Panc1 (cell line): ENCODE data around the gene HLA-DMB. TPM values are rescaled to one million over a fixed set of nuclear protein-coding genes. Genes with fewer than 3 reads are reported as not detected.

Source experiments
- ATAC-seq: fragments of 200-7000 bp; cut with Tn5 transposase; 2 replicates; pipeline ENCODE4 v1.9.1; 2020; ENCODE audit warnings: mild to moderate bottlenecking, moderate library complexity
- BruUV-seq: library from RNA; stranded (reverse); fragments of 400-500 nt; replicated peaks from 2 replicates; lab custom pipeline; 2021; lab: Mats Ljungman, UMichigan
- CTCF ChIA-PET: fragments of 300-600 bp; sonication (Branson Sonifier 250); formaldehyde crosslinking; loops from one replicate; lab custom pipeline; 2022; ENCODE audit warnings: antibody characterized with exemption; lab: Charles Lee
- POLR2A ChIA-PET: fragments of 300-600 bp; sonication (Branson Sonifier 250); formaldehyde crosslinking; loops from one replicate; lab custom pipeline; 2022; ENCODE audit warnings: antibody characterized with exemption; lab: Charles Lee
- DNase-seq: peaks from one replicate; pipeline ENCODE4 v3.0.0-alpha.2; 2010; ENCODE audit warnings: low read depth, low spot score
- H3K27ac ChIP-seq: 2 replicates; pipeline ENCODE4 v1.5.1; 2011; ENCODE audit warnings: mild to moderate bottlenecking, low read length, inconsistent platforms
- H3K27me3 ChIP-seq: fragments of 200-500 bp; sonication (Bioruptor generic); 2 replicates; pipeline ENCODE4 v1.6.0; 2014; ENCODE audit warnings: low read length, inconsistent platforms; ENCODE audit not compliant: control insufficient read depth, insufficient read depth
- H3K36me3 ChIP-seq: fragments of 200-500 bp; sonication (Bioruptor generic); 2 replicates; pipeline ENCODE4 v1.5.1; 2014; ENCODE audit warnings: inconsistent platforms, mild to moderate bottlenecking, low read length, moderate library complexity; ENCODE audit not compliant: control insufficient read depth, insufficient read depth
- H3K4me1 ChIP-seq: 2 replicates; pipeline ENCODE4 v1.5.1; 2011; ENCODE audit warnings: inconsistent platforms, mild to moderate bottlenecking, low read length, moderate library complexity; ENCODE audit not compliant: control insufficient read depth, insufficient read depth
- H3K4me3 ChIP-seq, 2 experiments: 2 replicates each; pipeline ENCODE4 v1.5.1; 2011 to 2012; ENCODE audit warnings: low read depth in 2 of 2, low read length in 2 of 2, mild to moderate bottlenecking in 2 of 2, inconsistent platforms in 1 of 2, moderate library complexity in 1 of 2
- H3K9me3 ChIP-seq: fragments of 200-500 bp; sonication (Bioruptor generic); 2 replicates; pipeline ENCODE4 v1.5.1; 2014; ENCODE audit warnings: low read depth, mild to moderate bottlenecking, inconsistent platforms, low read length, moderate library complexity; ENCODE audit not compliant: control insufficient read depth, insufficient read depth
- CTCF ChIP-seq: fragments of 450-650 bp; IDR thresholded peaks from 2 replicates; pipeline ENCODE4 v1.5.1; 2017; ENCODE audit warnings: mild to moderate bottlenecking
- POLR2AphosphoS5 ChIP-seq: IDR thresholded peaks from 2 replicates; pipeline ENCODE4 v1.6.1; 2012; ENCODE audit warnings: mild to moderate bottlenecking, low read depth, low read length, moderate library complexity
- SIN3A ChIP-seq: IDR thresholded peaks from 2 replicates; pipeline ENCODE4 v1.6.1; 2012; ENCODE audit warnings: low read depth, mild to moderate bottlenecking, low read length, moderate library complexity, borderline replicate concordance; ENCODE audit not compliant: insufficient read depth
- TCF7L2 ChIP-seq: IDR thresholded peaks from 2 replicates; pipeline ENCODE4 v1.6.1; 2011; ENCODE audit warnings: mild to moderate bottlenecking, low read depth, low read length, inconsistent platforms
- in situ Hi-C: cut with HindIII; loops from 2 replicates; pipeline ENCODE4 v1.10.0; 2016; ENCODE audit warnings: low sequenced_read_pairs, low pct_unique_long_range_greater_than_20kb
- intact Hi-C: fragments of 100-400 bp; cut with micrococcal nuclease; formaldehyde crosslinking; loops from one replicate; pipeline ENCODE4 v1.10.0; 2022; ENCODE audit not compliant: unreplicated experiment
- total RNA-seq: library from RNA; stranded (reverse); gene quantifications from one replicate; pipeline ENCODE4 v1.2.1, GENCODE V29; 2021; ENCODE audit not compliant: unreplicated experiment
- TF ChIP-seq, protein P1 (sequence below), 2 experiments: IDR thresholded peaks; 2 replicates each; pipeline ENCODE4 v1.6.1; 2011 to 2012; ENCODE audit warnings: low read depth in 2 of 2, control low read depth in 1 of 2, low read length in 1 of 2, mild to moderate bottlenecking in 1 of 2, moderate library complexity in 1 of 2; ENCODE audit not compliant: insufficient read depth in 1 of 2

Gene HLA-DMB
- total RNA-seq, 1 experiment from 2014 or later = 0.44 TPM

- no peaks in the 10 kb centered on the region for H3K4me1 ChIP-seq
- H3K27ac ChIP-seq = no peak overlapping the region
- no TSS peak for BruUV-seq
- ChIA-PET CTCF (no interaction called here), POLR2A (no interaction called here)
- no peaks in the 10 kb centered on the region for H3K9me3 ChIP-seq
- H3K27me3 ChIP-seq = peaks cover 6% of the 10 kb centered on the region; the same call in 1 of the 2 replicates
- in situ Hi-C loops = no loop called here
- no peaks in the 10 kb centered on the region for H3K36me3 ChIP-seq
- intact Hi-C loops = no loop called here
- no peak for DNase-seq
- ATAC-seq = no peak
- no peak for TF ChIP-seq CTCF
- no peak for TF ChIP-seq POLR2AphosphoS5
- no peak for TF ChIP-seq SIN3A
- TF ChIP-seq, protein P1, sequence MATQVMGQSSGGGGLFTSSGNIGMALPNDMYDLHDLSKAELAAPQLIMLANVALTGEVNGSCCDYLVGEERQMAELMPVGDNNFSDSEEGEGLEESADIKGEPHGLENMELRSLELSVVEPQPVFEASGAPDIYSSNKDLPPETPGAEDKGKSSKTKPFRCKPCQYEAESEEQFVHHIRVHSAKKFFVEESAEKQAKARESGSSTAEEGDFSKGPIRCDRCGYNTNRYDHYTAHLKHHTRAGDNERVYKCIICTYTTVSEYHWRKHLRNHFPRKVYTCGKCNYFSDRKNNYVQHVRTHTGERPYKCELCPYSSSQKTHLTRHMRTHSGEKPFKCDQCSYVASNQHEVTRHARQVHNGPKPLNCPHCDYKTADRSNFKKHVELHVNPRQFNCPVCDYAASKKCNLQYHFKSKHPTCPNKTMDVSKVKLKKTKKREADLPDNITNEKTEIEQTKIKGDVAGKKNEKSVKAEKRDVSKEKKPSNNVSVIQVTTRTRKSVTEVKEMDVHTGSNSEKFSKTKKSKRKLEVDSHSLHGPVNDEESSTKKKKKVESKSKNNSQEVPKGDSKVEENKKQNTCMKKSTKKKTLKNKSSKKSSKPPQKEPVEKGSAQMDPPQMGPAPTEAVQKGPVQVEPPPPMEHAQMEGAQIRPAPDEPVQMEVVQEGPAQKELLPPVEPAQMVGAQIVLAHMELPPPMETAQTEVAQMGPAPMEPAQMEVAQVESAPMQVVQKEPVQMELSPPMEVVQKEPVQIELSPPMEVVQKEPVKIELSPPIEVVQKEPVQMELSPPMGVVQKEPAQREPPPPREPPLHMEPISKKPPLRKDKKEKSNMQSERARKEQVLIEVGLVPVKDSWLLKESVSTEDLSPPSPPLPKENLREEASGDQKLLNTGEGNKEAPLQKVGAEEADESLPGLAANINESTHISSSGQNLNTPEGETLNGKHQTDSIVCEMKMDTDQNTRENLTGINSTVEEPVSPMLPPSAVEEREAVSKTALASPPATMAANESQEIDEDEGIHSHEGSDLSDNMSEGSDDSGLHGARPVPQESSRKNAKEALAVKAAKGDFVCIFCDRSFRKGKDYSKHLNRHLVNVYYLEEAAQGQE (IDR thresholded peaks at IDR 0.05; ENCODE audit: insufficient read depth in 1 of 2, low read depth in 2 of 2, low read length in 1 of 2) = no peak
- no peak for TF ChIP-seq TCF7L2
- no peak overlapping the region for H3K4me3 ChIP-seq
Observed at GRCh38 chr6:32922083-32922482, 18.7 kb downstream of the HLA-DMB start.

DNA sequence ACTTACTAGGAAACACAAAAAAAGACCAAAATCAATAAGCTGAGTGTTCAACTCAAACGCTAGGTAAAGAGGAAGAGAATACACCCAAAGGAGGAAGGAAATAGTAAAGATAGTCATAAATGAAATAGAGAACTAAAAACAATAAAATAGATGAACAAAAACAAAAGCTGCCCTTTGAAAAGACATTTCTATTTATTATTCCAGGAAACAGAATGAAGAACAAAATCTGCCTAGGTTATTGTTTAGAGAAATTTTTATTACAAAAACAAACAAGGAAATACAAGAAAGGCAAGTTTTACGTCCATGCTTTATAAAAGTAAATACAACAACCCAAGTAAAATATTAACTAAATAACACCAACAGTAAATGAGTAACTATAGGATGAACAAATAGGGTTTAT lies 20.1 kb downstream of the HLA-DMB start:
- in situ Hi-C loops = no loop called here
- POLR2A ChIA-PET = no interaction called here
- TF ChIP-seq POLR2AphosphoS5 = no peak
- Histone ChIP-seq H3K4me3 (no peak overlapping the region), H3K4me1 (no peaks in the 10 kb centered on the region), H3K27ac (no peak overlapping the region), H3K9me3 (no peaks in the 10 kb centered on the region), H3K27me3 (peaks cover 6% of the 10 kb centered on the region; the same call in 1 of the 2 replicates), H3K36me3 (no peaks in the 10 kb centered on the region)
- no TSS peak for BruUV-seq
- ATAC-seq (no peak), DNase-seq (no peak)
- intact Hi-C loops = no loop called here
- CTCF ChIA-PET = no interaction called here

DNA sequence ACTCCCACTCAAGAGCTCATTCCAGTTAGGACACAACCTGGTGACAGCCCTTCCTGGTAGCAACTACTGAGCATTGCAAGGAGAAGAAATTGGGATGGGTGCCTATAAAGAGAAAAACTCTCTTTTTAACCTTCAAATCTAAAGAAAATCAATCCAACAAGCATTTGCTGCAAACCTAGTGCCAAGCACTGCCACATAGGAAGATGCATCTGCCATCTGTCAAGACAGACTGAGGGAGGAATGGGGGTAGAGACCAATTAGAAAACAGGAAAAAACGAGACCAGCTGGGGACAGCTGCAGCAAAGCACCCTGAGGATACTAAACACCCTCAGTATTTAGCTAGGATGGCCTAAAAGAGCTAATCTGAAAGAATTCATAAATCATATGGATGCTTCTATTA lies 27.9 kb downstream of the HLA-DMB start:
- Histone ChIP-seq H3K36me3 (no peaks in the 10 kb centered on the region), H3K27ac (no peak overlapping the region), H3K4me3 (no peak overlapping the region), H3K4me1 (no peaks in the 10 kb centered on the region), H3K27me3 (peaks cover 6% of the 10 kb centered on the region; the same call in 1 of the 2 replicates), H3K9me3 (no peaks in the 10 kb centered on the region)
- ATAC-seq (no peak), DNase-seq (no peak)
- in situ Hi-C loops = no loop called here
- TF ChIP-seq CTCF = no peak
- intact Hi-C loops = no loop called here
- CTCF ChIA-PET = interaction anchor here (0.6 to 1.0 kb wide), 3 partner anchors 21 to 86 kb away, joined by 3 to 4 read pairs (median 4); no protein-coding TSS in a partner anchor
- no TSS peak for BruUV-seq
- POLR2A ChIA-PET = no interaction called here
